Chondrocyte (in vitro differentiated cells): ENCODE results near the gene PEAK1. TPM values are rescaled to one million over a fixed set of nuclear protein-coding genes. Genes with fewer than 3 reads are reported as not detected.
"Not testable (repeated sequence)": the region's sequence is repeated elsewhere in the genome, so short reads cannot be mapped to it uniquely, and the experiment has no call there.

Experiments used
- DNase-seq: peaks from one replicate; pipeline ENCODE4 v3.0.0; 2021; ENCODE audit warnings: mixed read lengths, low spot score
- H3K27ac Mint-ChIP-seq: one replicate; pipeline ENCODE4 v1.8.0; 2021; ENCODE audit warnings: mild to moderate bottlenecking, moderate library complexity, mixed read lengths; ENCODE audit not compliant: unreplicated experiment
- H3K27me3 Mint-ChIP-seq: 2 replicates; pipeline ENCODE4 v1.8.0; 2021; ENCODE audit warnings: low read depth, mixed read lengths
- H3K36me3 Mint-ChIP-seq: 2 replicates; pipeline ENCODE4 v1.8.0; 2021; ENCODE audit warnings: low read depth, mixed read lengths
- H3K4me1 Mint-ChIP-seq: 2 replicates; pipeline ENCODE4 v1.8.0; 2021; ENCODE audit warnings: low read depth, mild to moderate bottlenecking, mixed read lengths
- H3K4me3 Mint-ChIP-seq: one replicate; pipeline ENCODE4 v1.8.0; 2021; ENCODE audit warnings: mild to moderate bottlenecking, moderate library complexity, mixed read lengths; ENCODE audit not compliant: unreplicated experiment
- H3K9me3 Mint-ChIP-seq: 2 replicates; pipeline ENCODE4 v1.8.0; 2021; ENCODE audit warnings: low read depth, mixed read lengths
- CTCF ChIP-seq: fragments of 200-600 bp; sonication (generic); IDR thresholded peaks from 2 replicates; pipeline ENCODE4 v1.5.0; 2021; ENCODE audit warnings: antibody characterized with exemption, mild to moderate bottlenecking, moderate library complexity
- total RNA-seq: library from RNA; stranded (reverse); gene quantifications from 3 replicates; pipeline ENCODE4 v1.2.1, GENCODE V29; 2021

The PEAK1 gene
- total RNA-seq, 1 donor from 2014 or later, result 143 TPM

- no peak overlapping the region for H3K27ac Mint-ChIP-seq
- TF ChIP-seq CTCF, result no peak
- no peaks in the 10 kb centered on the region for H3K27me3 Mint-ChIP-seq
- no peak overlapping the region for H3K4me3 Mint-ChIP-seq
- peaks cover 16% of the 10 kb centered on the region for H3K4me1 Mint-ChIP-seq
- DNase-seq, result no peak
- peaks cover 7% of the 10 kb centered on the region for H3K9me3 Mint-ChIP-seq
- H3K36me3 Mint-ChIP-seq, result peaks cover 25% of the 10 kb centered on the region
Observed at GRCh38 chr15:77276943-77277342, 143.0 kb downstream of the PEAK1 start.

- peaks cover 13% of the 10 kb centered on the region for H3K4me1 Mint-ChIP-seq
- no peak overlapping the region for H3K4me3 Mint-ChIP-seq
- no peak for DNase-seq
- peaks cover 24% of the 10 kb centered on the region for H3K36me3 Mint-ChIP-seq
- no peaks in the 10 kb centered on the region for H3K27me3 Mint-ChIP-seq
- peaks cover 8% of the 10 kb centered on the region for H3K9me3 Mint-ChIP-seq
- no peak for TF ChIP-seq CTCF
- peak overlapping the region; percentile 42 for H3K27ac Mint-ChIP-seq
Observed at GRCh38 chr15:77276096-77276495, 143.8 kb downstream of the PEAK1 start.

- peaks cover 18% of the 10 kb centered on the region for H3K4me1 Mint-ChIP-seq
Observed at GRCh38 chr15:77273136-77273535, 146.8 kb downstream of the PEAK1 start.

GRCh38 chr15:77266708-77267386 lies 153.1 kb downstream of the PEAK1 start:
- Mint-ChIP-seq H3K27me3 (no peaks in the 10 kb centered on the region), H3K36me3 (peaks cover 31% of the 10 kb centered on the region), H3K27ac (peak overlapping the region; percentile 96), H3K9me3 (peaks cover 10% of the 10 kb centered on the region), H3K4me3 (peak overlapping the region; percentile 15), H3K4me1 (peaks cover 35% of the 10 kb centered on the region)
- TF ChIP-seq CTCF, result no peak
- DNase-seq, result no peak

More at GRCh38 chr15:77273136-77273535, 146.8 kb downstream of the PEAK1 start:
- Mint-ChIP-seq H3K36me3 (peaks cover 34% of the 10 kb centered on the region), H3K9me3 (peaks cover 13% of the 10 kb centered on the region)
- H3K27ac Mint-ChIP-seq, H3K27me3 Mint-ChIP-seq, DNase-seq, H3K4me3 Mint-ChIP-seq: not testable (repeated sequence)

GRCh38 chr15:77255385-77255784 lies 164.5 kb downstream of the PEAK1 start:
- no peak for DNase-seq
- no peak for TF ChIP-seq CTCF
- Mint-ChIP-seq H3K4me3 (no peak overlapping the region), H3K36me3 (peaks cover 16% of the 10 kb centered on the region), H3K27me3 (no peaks in the 10 kb centered on the region), H3K4me1 (peaks cover 12% of the 10 kb centered on the region), H3K9me3 (no peaks in the 10 kb centered on the region), H3K27ac (no peak overlapping the region)

- H3K9me3 Mint-ChIP-seq, result no peaks in the 10 kb centered on the region
Observed at GRCh38 chr15:77251662-77252061, 168.2 kb downstream of the PEAK1 start.

More at GRCh38 chr15:77251662-77252061, 168.2 kb downstream of the PEAK1 start:
- Mint-ChIP-seq H3K36me3 (peaks cover 23% of the 10 kb centered on the region), H3K4me1 (peaks cover 4% of the 10 kb centered on the region), H3K4me3 (no peak overlapping the region), H3K27me3 (no peaks in the 10 kb centered on the region), H3K27ac (peak overlapping the region; percentile 32)
- TF ChIP-seq CTCF, result no peak
- no peak for DNase-seq
